Spleen (tissue), 11 donors: ENCODE results near the gene MRPL16. TPM values are rescaled to one million over a fixed set of nuclear protein-coding genes. Genes with fewer than 3 reads are reported as not detected.

Source experiments
- DNase-seq: peaks from one replicate; pipeline ENCODE4 v3.0.0-alpha.2; 2020
- H3K27ac ChIP-seq, 8 donors: fragments of 200-600 bp; sonication (generic) in 7 of 8; 1 replicate in 4 of 8; 2 replicates in 4 of 8; pipeline versions ENCODE4 v1.5.0 to v1.8.0; 2016 to 2021; ENCODE audit warnings: inconsistent platforms in 4 of 8, mild to moderate bottlenecking in 4 of 8, moderate library complexity in 1 of 8
- H3K27me3 ChIP-seq, 7 donors: fragments of 200-600 bp; sonication (generic) in 6 of 7; replicated peaks in 1 of 7; 1 replicate in 4 of 7; 2 replicates in 3 of 7; pipeline versions ENCODE4 v1.5.0 to v1.8.0; 2016 to 2021; ENCODE audit warnings: inconsistent platforms in 3 of 7, mild to moderate bottlenecking in 1 of 7
- H3K36me3 ChIP-seq, 6 donors: fragments of 200-600 bp; sonication (generic) in 5 of 6; 1 replicate in 4 of 6; 2 replicates in 2 of 6; pipeline versions ENCODE4 v1.5.0 to v1.8.0; 2016 to 2021; ENCODE audit warnings: inconsistent platforms in 2 of 6
- H3K4me1 ChIP-seq, 6 donors: fragments of 200-600 bp; sonication (generic) in 5 of 6; 1 replicate in 3 of 6; 2 replicates in 3 of 6; pipeline versions ENCODE4 v1.5.0 to v1.8.0; 2016 to 2021; ENCODE audit warnings: inconsistent platforms in 3 of 6
- H3K4me3 ChIP-seq, 8 donors: fragments of 200-600 bp; sonication (generic) in 7 of 8; 1 replicate in 4 of 8; 2 replicates in 4 of 8; pipeline versions ENCODE4 v1.5.0 to v1.8.0; 2016 to 2021; ENCODE audit warnings: inconsistent platforms in 4 of 8, mild to moderate bottlenecking in 4 of 8, moderate library complexity in 2 of 8
- H3K9me3 ChIP-seq, 8 donors: fragments of 200-600 bp; sonication (generic) in 7 of 8; 1 replicate in 4 of 8; 2 replicates in 4 of 8; pipeline versions ENCODE4 v1.5.0 to v1.8.0; 2016 to 2021; ENCODE audit warnings: inconsistent platforms in 4 of 8
- CTCF ChIP-seq, 11 experiments: fragments of 200-600 bp in 7 of 11; fragments of 450-650 bp in 4 of 11; sonication (generic) in 4 of 11; IDR thresholded peaks in 8 of 11; conservative IDR thresholded peaks in 3 of 11; 1 replicate in 7 of 11; 2 replicates in 4 of 11; pipeline versions ENCODE4 v1.4.0 to v1.8.0; 2016 to 2021; ENCODE audit warnings: antibody characterized with exemption in 11 of 11, inconsistent platforms in 4 of 11, mild to moderate bottlenecking in 1 of 11
- POLR2A ChIP-seq, 3 donors: fragments of 450-650 bp; IDR thresholded peaks; one replicate each; pipeline ENCODE4 v1.5.1; 2017; ENCODE audit warnings: antibody characterized with exemption in 3 of 3, mild to moderate bottlenecking in 1 of 3
- POLR2AphosphoS5 ChIP-seq, 3 donors: sonication (generic); formaldehyde crosslinking; IDR thresholded peaks; one replicate each; pipeline ENCODE4 v1.5.1; 2017; ENCODE audit warnings: antibody characterized with exemption in 3 of 3
- WGBS, 5 donors: extraction: QIAGEN DNeasy Blood & Tissue Kit in 3 of 5; methylation state at CpG; one replicate each; pipeline versions ENCODE4 v1.1.5 to v1.1.7; 2013 to 2018; 5-methylcytosine and 5-hydroxymethylcytosine counted together
- intact Hi-C: fragments of 100-400 bp; cut with DNase I; formaldehyde crosslinking; loops from one replicate; pipeline ENCODE4 v1.15.0; 2023; ENCODE audit warnings: low total_unique reads
- polyA plus RNA-seq, 3 donors: library from polyadenylated mRNA; stranded (reverse); fragments of 200-250 nt; gene quantifications; one replicate each; pipeline ENCODE4 v1.2.1, GENCODE V29; 2013
- total RNA-seq, 7 donors: library from RNA; depleted of rRNA in 3 of 7; stranded (reverse); fragments of >200 nt in 3 of 7; fragmentation: NEBNext Ultra II Directional in 4 of 7; extraction: Animal tissue kit (Norgen Biotek cat#: 25700) in 4 of 7; gene quantifications; one replicate each; pipeline versions ENCODE4 v1.1.0 to v1.2.1, GENCODE V29; 2016 to 2021
- donor health status: healthy with polysubstance abuse.
- donor health status: DM: no; HTN: no; CAD: no; lungs with moderate emphysema.
- donor health status: DM: no; HTN: no; CAD: no.
- donor health status: Bipolar disorder and iron deficiency.
- donor health status: healthy.
- donor health status: DM: no; HTN: no; CAD: no.
- donor health status: DM: yes; HTN: yes; CAD: no.

The MRPL16 gene
- total and polyA plus RNA-seq, 10 donors = 35.6 to 78.9 (median 52.2) TPM

- Histone ChIP-seq H3K4me3 (no peak overlapping the region), H3K4me1 (peaks cover 1 to 62% (median 29%) of the 10 kb centered on the region in 6 donors), H3K27ac (no peak overlapping the region), H3K9me3 (no peaks in the 10 kb centered on the region), H3K36me3 (peaks cover 0 to 11% (median 0%) of the 10 kb centered on the region in 6 donors), H3K27me3 (no peaks in the 10 kb centered on the region)
- intact Hi-C loops = no loop called here
- TF ChIP-seq CTCF (IDR thresholded peaks at IDR 0.05 in 8 of 11, conservative IDR thresholded peaks at IDR 0.05 in 3 of 11) (no peak), POLR2A (IDR thresholded peaks at IDR 0.05) (no peak), POLR2AphosphoS5 (IDR thresholded peaks at IDR 0.05) (no peak)
- DNase-seq = no peak
- WGBS, 5 donors = 89 to 96% (median 92%) methylated on average over 4 of the region's 4 CpGs
Measured at GRCh38 chr11:59760771-59761170, 49.8 kb downstream of the MRPL16 start.

- Histone ChIP-seq H3K27ac (no peak overlapping the region), H3K9me3 (no peaks in the 10 kb centered on the region), H3K27me3 (no peaks in the 10 kb centered on the region), H3K4me3 (no peak overlapping the region), H3K36me3 (peaks cover 0 to 11% (median 0%) of the 10 kb centered on the region in 6 donors), H3K4me1 (peaks cover 3 to 58% (median 29%) of the 10 kb centered on the region in 6 donors)
- DNase-seq = no peak
- WGBS, 5 donors = 74 to 91% (median 89%) methylated on average over 4 of the region's 4 CpGs
- TF ChIP-seq POLR2A (IDR thresholded peaks at IDR 0.05) (no peak), CTCF (IDR thresholded peaks at IDR 0.05 in 8 of 11, conservative IDR thresholded peaks at IDR 0.05 in 3 of 11) (no peak), POLR2AphosphoS5 (IDR thresholded peaks at IDR 0.05) (no peak)
- intact Hi-C loops = no loop called here
Measured at GRCh38 chr11:59759900-59760299, 50.7 kb downstream of the MRPL16 start.

GRCh38 chr11:59758401-59759037 is 52.1 kb downstream of the MRPL16 start:
- DNase-seq = no peak
- Histone ChIP-seq H3K27me3 (no peaks in the 10 kb centered on the region), H3K36me3 (peaks cover 0 to 11% (median 0%) of the 10 kb centered on the region in 6 donors), H3K4me1 (peaks cover 3 to 67% (median 33%) of the 10 kb centered on the region in 6 donors), H3K27ac (no peak overlapping the region), H3K9me3 (no peaks in the 10 kb centered on the region), H3K4me3 (no peak overlapping the region)
- no peak for TF ChIP-seq POLR2AphosphoS5 (IDR thresholded peaks at IDR 0.05)
- no peak for TF ChIP-seq CTCF (IDR thresholded peaks at IDR 0.05 in 8 of 11, conservative IDR thresholded peaks at IDR 0.05 in 3 of 11)
- TF ChIP-seq POLR2A (IDR thresholded peaks at IDR 0.05) = no peak
- intact Hi-C loops = no loop called here
- WGBS, 5 donors = 80 to 88% (median 85%) methylated on average over 4 of the region's 4 CpGs

GRCh38 chr11:59756845-59757244 is 53.7 kb downstream of the MRPL16 start:
- H3K9me3 ChIP-seq = no peaks in the 10 kb centered on the region
- 28 to 37% (median 34%) methylated on average over 4 of the region's 4 CpGs for WGBS, 5 donors
- H3K36me3 ChIP-seq = peaks cover 0 to 11% (median 0%) of the 10 kb centered on the region in 6 donors
- H3K27me3 ChIP-seq = no peaks in the 10 kb centered on the region
- peak overlapping the region in 4 of 8 donors; percentile 74 to 93 (median 85) for H3K4me3 ChIP-seq
- intact Hi-C loops = no loop called here
- peak; percentile 76 for DNase-seq
- TF ChIP-seq POLR2A (IDR thresholded peaks at IDR 0.05) (no peak), POLR2AphosphoS5 (IDR thresholded peaks at IDR 0.05) (no peak), CTCF (IDR thresholded peaks at IDR 0.05 in 8 of 11, conservative IDR thresholded peaks at IDR 0.05 in 3 of 11) (no peak)
- peak overlapping the region in 7 of 8 donors; percentile 44 to 98 (median 91) for H3K27ac ChIP-seq
- H3K4me1 ChIP-seq = peaks cover 3 to 56% (median 29%) of the 10 kb centered on the region in 6 donors
